HG03108 (cell line): ENCODE data around the gene MAP7.
"Not testable (repeated sequence)": the region's sequence is repeated elsewhere in the genome, so short reads cannot be mapped to it uniquely, and the experiment has no call there.

Source experiments
- ATAC-seq: cut with Tn5 transposase; IDR thresholded peaks from one replicate; pipeline ENCODE4 v1.9.1; 2021; ENCODE audit warnings: moderate library complexity; ENCODE audit not compliant: unreplicated experiment

Gene MAP7

GRCh38 chr6:136401749-136402148 lies 148.5 kb downstream of the MAP7 start:
- ATAC-seq: no peak

GRCh38 chr6:136401236-136401635 lies 149.0 kb downstream of the MAP7 start:
- ATAC-seq: not testable (repeated sequence)

- no peak for ATAC-seq
Measured at GRCh38 chr6:136398453-136398852, 151.8 kb downstream of the MAP7 start.

- ATAC-seq: no peak
Measured at GRCh38 chr6:136396908-136397307, 153.3 kb downstream of the MAP7 start.

- ATAC-seq: not testable (repeated sequence)
Measured at GRCh38 chr6:136390959-136391358, 159.3 kb downstream of the MAP7 start.

- no peak for ATAC-seq
Measured at GRCh38 chr6:136387316-136387715, 162.9 kb downstream of the MAP7 start.

GRCh38 chr6:136383268-136383937 lies 166.8 kb downstream of the MAP7 start:
- no peak for ATAC-seq

GRCh38 chr6:136382676-136383252 lies 167.5 kb downstream of the MAP7 start:
- ATAC-seq: no peak

GRCh38 chr6:136378888-136379287 lies 171.3 kb downstream of the MAP7 start:
- no peak for ATAC-seq

- ATAC-seq: not testable (repeated sequence)
Measured at GRCh38 chr6:136375836-136376235, 174.4 kb downstream of the MAP7 start.

- ATAC-seq: no peak
Measured at GRCh38 chr6:136371959-136372358, 178.3 kb downstream of the MAP7 start.

- ATAC-seq: no peak
Measured at GRCh38 chr6:136370988-136371728, 179.1 kb downstream of the MAP7 start.

GRCh38 chr6:136365776-136366354 lies 184.4 kb downstream of the MAP7 start:
- ATAC-seq: no peak

- ATAC-seq: no peak
Measured at GRCh38 chr6:136362421-136363356, 187.5 kb downstream of the MAP7 start.

- no peak for ATAC-seq
Measured at GRCh38 chr6:136361787-136362186, 188.4 kb downstream of the MAP7 start.

- no peak for ATAC-seq
Measured at GRCh38 chr6:136360783-136361182, 189.4 kb downstream of the MAP7 start.

GRCh38 chr6:136359851-136360250 lies 190.4 kb downstream of the MAP7 start:
- ATAC-seq: no peak

- no peak for ATAC-seq
Measured at GRCh38 chr6:136351518-136352110, 198.6 kb downstream of the MAP7 start.

GRCh38 chr6:136350914-136351313 lies 199.3 kb downstream of the MAP7 start:
- no peak for ATAC-seq

- ATAC-seq: no peak
Measured at GRCh38 chr6:136347847-136348246, 202.4 kb downstream of the MAP7 start.
